IPS-11a (cell line): ENCODE measurements around the gene HHAT.
"Not testable (repeated sequence)": the region's sequence is repeated elsewhere in the genome, so short reads cannot be mapped to it uniquely, and the experiment has no call there.

ENCODE experiments used
- H3K4me3 ChIP-seq: one replicate; pipeline ENCODE4 v1.5.1; 2013; ENCODE audit warnings: low read depth, low read length, control low read depth

The HHAT gene

GRCh38 chr1:210627755-210628154, 299.1 kb downstream of the HHAT start:
- H3K4me3 ChIP-seq, result no peak overlapping the region

DNA sequence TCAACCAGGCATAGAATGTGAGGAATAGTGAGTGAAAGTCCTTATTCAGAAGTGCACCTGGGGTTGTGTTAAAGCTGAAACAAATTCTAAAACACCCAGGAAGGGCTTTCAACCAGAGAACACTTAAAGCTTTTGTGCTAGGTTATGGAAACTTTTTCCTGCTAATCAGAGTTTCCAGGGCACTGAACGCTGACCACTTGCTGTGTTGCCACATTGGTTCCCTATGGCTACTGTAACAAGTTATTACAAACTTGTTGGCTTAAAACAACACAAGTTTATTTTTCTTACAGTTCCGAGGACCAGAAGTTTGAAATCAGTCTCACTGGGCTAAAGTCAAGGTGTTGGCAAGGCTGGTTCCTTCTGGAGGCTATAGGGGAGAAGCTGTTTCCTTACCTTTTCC, 300.6 kb downstream of the HHAT start:
- no peak overlapping the region for H3K4me3 ChIP-seq

GRCh38 chr1:210631399-210631798, 302.7 kb downstream of the HHAT start:
- no peak overlapping the region for H3K4me3 ChIP-seq

DNA sequence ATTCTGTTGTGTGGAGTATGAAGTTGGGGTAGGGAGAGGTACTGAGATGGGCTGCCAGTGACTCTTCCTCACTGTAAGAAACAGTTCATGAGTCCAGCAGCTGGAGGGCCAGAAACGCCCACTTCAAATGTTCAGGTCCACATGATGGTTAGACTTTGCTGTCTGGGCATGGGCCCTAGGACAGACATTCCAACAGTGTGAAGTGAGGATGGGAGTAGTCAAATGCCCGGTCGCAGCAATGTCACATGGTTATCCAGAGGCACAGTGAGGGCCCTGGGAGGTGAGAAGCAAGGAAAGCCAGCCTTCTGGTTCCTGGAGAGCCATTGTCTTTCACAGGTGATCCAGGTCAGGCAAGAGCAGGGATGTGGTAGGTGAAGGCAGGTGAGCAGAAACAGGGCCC, 304.4 kb downstream of the HHAT start:
- H3K4me3 ChIP-seq, result no peak overlapping the region

- H3K4me3 ChIP-seq, result no peak overlapping the region
Observed at GRCh38 chr1:210633636-210634035, 304.9 kb downstream of the HHAT start.

DNA sequence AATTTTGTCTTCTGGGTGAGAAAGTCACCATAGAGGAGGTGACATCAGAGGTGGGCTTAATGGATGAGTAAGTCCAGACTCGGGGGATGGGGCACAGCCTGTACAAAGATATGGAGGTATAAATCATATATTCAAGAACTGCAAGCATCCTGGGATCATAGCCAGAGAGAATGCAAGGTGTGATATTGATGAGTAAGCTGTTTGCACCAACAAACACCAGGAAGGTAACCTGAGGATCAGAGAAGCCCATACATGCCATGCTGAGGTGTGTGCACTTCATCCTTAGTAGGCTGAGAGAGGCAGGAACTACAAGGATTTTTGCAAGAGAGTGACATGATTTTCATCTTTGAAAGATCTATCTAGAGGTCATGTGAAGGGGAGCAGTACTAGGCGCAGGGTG, 306.4 kb downstream of the HHAT start:
- no peak overlapping the region for H3K4me3 ChIP-seq

DNA sequence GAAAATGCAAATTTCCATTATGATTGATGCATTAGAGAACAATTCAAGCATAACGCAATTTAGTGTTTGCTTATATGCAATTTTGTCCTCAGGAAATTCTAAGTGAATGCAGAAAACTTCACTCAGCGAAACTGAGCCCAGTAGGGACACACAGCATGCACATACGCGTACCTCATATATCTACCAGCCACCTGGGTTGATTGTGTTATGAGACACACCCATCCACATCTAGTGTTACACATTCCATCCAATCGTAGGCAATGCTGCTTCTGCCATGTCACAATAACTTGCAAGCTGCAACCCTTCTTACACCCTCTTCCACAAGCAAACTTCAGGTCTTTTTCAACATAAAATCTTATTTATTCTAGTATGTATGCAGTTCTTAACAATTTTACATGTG, 312.9 kb downstream of the HHAT start:
- H3K4me3 ChIP-seq, result no peak overlapping the region

- no peak overlapping the region for H3K4me3 ChIP-seq
Observed at GRCh38 chr1:210645582-210646257, 317.0 kb downstream of the HHAT start.

DNA sequence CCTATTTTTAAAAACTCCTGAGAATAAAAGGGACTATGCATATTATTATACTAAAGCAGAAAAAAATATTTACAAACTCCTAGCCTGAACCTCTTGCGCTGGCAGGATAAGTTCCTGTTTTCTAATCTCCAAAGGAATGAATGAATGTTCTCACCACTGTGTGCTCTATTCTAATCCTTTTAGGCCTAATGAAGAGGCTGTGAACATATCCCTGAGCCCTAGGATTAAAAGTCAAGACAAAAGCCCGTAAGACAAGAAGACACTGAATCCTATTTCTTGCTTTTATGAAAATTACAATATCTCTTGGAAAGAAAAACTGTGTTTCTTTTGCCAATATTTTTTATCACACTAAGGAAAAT, 317.5 kb downstream of the HHAT start:
- H3K4me3 ChIP-seq, result no peak overlapping the region

DNA sequence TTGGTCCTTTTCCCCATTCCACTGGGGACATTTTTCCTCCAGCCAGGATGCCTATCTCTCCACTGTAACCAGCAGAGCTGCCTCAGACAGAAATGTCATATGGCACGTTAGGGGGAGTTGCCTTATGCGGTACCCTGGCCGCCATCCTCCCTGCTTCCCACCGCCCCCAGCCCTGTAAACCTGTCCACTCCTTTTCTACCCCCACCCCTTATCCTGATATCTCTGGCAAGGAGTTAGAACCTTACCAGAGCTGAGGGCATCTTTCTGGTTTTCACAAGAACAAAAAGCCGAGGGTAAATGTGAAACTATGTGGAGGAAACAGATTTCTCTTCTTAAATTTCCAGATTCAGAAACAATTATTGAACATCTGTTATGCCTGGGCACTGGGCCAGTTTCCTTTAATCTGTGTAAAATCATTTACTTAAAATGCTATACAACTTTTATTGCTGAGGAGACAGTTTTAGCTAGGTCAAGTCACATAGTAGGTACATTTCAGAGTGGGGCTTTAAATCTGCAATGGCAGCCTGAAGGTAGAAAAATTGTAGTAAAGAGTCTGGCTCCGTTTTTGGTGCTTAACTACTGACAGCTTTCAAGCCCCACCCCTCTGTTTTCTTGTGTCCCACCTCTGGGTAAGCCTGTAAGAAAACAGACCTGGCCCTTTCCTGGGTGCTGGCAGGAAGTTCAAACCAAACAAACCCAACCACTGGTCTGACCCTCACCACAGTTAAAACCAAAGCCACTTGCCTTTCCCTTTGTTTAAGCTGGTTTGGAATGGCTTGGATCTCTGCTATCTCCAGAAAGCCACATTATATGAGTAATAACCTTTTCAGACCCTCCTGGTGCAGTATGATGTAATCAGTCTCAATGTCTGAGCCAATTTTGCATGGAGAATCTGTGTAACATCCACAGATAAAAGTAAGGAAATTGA, 319.0 kb downstream of the HHAT start:
- no peak overlapping the region for H3K4me3 ChIP-seq

DNA sequence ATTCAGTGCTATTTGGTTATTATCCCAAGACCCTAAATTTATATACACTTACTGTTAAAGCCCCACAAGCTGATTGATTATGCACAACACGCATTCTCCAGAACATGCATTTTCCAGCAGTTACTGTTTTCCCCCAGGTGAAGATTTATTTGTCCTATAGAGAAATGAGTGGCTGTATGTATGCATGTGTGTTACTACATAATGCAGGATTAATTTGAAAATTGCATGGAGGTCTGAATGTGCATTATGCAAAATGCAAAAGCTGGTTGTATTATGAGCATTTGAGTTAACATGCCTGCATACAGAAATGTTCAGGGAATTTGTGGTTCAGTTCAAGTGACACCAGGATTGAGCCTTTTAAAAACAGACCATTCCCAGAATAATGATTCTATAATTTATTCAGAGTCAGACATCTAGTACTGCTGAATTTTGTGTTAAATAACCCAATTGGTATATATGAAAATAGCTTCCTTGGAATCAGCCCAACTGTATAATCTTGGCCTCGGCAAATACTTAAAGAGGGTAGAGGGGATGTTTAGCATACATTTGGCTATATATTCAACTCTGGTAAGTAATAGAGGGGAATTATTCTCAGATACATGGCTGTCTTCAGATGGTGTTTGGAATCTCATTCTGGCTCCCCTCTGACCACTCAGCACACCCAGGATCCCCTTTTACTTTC, 320.0 kb downstream of the HHAT start:
- no peak overlapping the region for H3K4me3 ChIP-seq

GRCh38 chr1:210650403-210650802, 321.7 kb downstream of the HHAT start:
- no peak overlapping the region for H3K4me3 ChIP-seq

DNA sequence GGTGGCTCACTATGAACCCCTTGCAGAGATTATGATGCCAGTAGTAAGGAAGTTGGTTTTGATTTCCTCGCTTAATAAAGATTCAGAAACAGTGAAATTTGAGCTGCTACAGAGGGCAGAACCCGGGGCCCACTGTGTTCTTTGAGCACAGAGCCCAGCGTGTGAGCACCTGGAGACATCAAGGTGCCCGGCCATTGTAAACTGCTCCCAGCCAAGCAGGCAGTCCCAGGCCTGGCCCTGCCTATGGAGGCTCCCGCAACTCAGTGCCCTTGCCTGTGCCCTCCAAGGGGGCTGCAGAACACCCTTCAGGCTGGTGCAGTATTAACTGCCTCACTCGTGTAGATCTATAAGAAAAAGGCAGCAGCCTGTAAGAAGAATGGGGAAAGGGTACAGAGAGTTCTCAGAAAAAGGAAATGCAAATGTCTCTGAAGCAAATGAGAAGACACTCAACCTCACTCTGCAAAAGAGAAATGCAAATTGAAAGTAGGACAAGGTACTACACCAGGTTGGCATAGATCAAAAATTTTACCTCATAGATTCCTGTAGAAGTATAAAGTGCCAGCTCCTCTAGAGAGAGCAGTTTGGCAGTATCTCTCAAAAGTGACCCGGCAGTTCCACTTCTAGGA, 323.7 kb downstream of the HHAT start:
- H3K4me3 ChIP-seq, result no peak overlapping the region

DNA sequence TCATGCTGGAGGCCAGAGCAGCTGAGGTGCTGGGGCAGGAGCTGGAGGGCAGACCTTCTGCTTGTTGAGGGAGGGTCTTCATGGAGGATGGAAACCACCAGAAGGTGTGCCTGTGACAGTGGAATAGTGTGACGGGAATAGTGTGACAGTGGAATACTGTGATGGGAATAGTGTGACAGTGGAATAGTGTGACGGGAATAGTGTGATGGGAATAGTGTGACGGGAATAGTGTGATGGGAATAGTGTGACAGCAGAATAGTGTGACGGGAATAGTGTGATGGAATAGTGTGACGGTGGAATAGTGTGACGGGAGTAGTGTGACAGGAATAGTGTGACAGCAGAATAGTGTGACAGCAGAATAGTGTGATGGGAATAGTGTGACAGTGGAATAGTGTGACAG, 325.1 kb downstream of the HHAT start:
- no peak overlapping the region for H3K4me3 ChIP-seq

DNA sequence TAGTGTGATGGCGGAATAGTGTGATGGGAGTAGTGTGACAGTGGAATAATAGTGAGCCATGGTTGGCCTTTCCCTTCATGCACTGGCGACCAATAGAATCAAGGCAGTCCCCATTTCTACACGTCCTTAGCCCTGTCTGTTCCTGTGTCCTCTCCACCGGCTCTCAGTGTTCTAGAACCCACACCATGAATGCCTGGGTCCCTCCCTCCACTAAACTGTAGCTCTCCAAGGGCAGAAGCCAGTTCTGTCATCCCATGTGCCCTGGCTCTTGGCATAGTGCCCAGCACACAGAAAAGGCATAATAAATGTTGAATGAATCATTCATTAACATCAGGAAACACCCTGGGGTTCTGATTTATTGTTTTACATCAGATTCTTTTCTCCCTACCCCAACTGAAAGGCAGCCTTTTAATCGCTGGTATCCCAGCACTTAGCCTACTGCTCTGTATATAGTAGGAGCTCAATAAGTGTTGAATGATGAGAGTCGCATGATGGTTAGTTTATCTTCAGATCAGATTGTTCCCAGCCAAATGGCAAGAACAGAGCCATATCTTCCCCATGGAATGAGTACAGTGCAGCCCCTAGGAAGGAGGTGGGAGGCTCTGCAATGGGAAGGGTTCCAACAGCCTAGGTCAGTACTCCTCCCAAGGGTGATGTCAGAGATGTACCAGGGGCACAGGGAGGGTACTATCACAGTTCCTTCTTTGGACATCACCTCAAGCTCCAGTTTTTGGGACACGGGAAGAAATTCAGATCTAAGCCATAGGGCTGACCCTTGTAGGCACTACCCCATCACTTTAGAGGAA, 325.7 kb downstream of the HHAT start:
- no peak overlapping the region for H3K4me3 ChIP-seq

GRCh38 chr1:210655511-210655910, 326.8 kb downstream of the HHAT start:
- no peak overlapping the region for H3K4me3 ChIP-seq

DNA sequence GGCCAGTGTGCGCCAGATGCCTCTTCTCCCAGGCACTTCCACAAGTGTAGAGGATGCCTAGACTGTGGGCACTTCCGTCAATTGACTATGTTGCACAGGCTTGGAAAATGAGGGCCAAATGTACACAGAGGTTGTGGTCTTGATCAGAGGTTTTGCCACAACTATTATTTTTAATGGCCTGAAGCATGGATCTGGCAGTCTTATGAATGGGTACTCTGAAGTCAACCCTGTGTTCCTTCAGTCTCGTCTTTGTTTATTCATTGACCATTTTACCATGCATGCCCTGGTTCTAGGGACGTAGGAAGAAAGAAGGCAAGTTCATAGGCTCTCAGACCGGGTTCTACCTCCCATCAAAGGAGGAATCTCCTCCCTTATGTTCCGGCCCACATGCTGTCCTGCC, 329.1 kb downstream of the HHAT start:
- H3K4me3 ChIP-seq, result no peak overlapping the region

DNA sequence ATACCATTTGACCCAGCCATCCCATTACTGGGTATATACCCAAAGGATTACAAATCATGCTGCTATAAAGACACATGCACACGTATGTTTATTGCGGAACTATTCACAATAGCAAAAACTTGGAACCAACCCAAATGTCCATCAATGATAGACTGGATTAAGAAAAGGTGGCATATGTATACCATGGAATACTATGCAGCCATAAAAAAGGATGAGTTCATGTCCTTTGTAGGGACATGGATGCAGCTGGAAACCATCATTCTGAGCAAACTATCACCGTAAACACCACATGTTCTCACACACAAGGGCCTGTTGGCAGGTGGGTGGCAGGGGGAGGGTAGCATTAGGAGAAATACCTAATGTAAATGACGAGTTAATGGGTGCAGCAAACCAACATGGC, 332.8 kb downstream of the HHAT start:
- H3K4me3 ChIP-seq, result not testable (repeated sequence)

GRCh38 chr1:210662291-210663050, 333.8 kb downstream of the HHAT start:
- H3K4me3 ChIP-seq, result no peak overlapping the region
